ENCODE data around the gene SDR42E1. TPM values are rescaled to one million over a fixed set of nuclear protein-coding genes. Genes with fewer than 3 reads are reported as not detected.

SDR42E1 gene
- 10 to 100 TPM in 1 of 4 donors, 1 to 10 TPM in 3; 1.6 to 13.9 (median 5.3) TPM for polyA plus RNA-seq
- long read RNA-seq, donor 1 = 0 reads
- long read RNA-seq, donor 2, partial matches to known transcripts = 0 of 3 reads
- long read RNA-seq, donor 2, other reads (novel, unspliced or antisense) = 0 of 3 reads
- long read RNA-seq, donor 3 = 0 reads
- long read RNA-seq, donor 4 = 0 reads
- long read RNA-seq, donor 5, full-length matches to known transcripts = 2 of 2 reads
- long read RNA-seq, donor 5, partial matches to known transcripts = 0 of 2 reads
- long read RNA-seq, donor 5, other reads (novel, unspliced or antisense) = 0 of 2 reads
- long read RNA-seq, donor 6, full-length matches to known transcripts = 4 of 4 reads
- long read RNA-seq, donor 6, partial matches to known transcripts = 0 of 4 reads
- long read RNA-seq, donor 6, other reads (novel, unspliced or antisense) = 0 of 4 reads
- long read RNA-seq, donor 7, partial matches to known transcripts = 0 of 1 reads
- long read RNA-seq, donor 7, other reads (novel, unspliced or antisense) = 0 of 1 reads
- long read RNA-seq, donor 8, full-length matches to known transcripts = 1 of 1 reads
- long read RNA-seq, donor 8, partial matches to known transcripts = 0 of 1 reads
- long read RNA-seq, donor 8, other reads (novel, unspliced or antisense) = 0 of 1 reads
- long read RNA-seq, donor 9 = 0 reads
- long read RNA-seq, donor 10, full-length matches to known transcripts = 2 of 2 reads
- long read RNA-seq, donor 10, partial matches to known transcripts = 0 of 2 reads
- long read RNA-seq, donor 10, other reads (novel, unspliced or antisense) = 0 of 2 reads

- DNase-seq = peak; percentile 88 to 94
- FAIRE-seq = no peak
- H3K27me3 ChIP-seq (ENCODE audit: control insufficient read depth in 3 of 3, insufficient read depth in 3 of 3, low read length in 3 of 3) = no peaks in the 10 kb centered on the region
- peak within 1 kb of the TSS; percentile 66 to 83 (median 72) for H3K27ac ChIP-seq (ENCODE audit: low read depth in 1 of 3, low read length in 2 of 3)
- peaks cover 0 to 17% of the 10 kb centered on the region in 2 donors for H3K9me3 ChIP-seq (ENCODE audit: control insufficient read depth in 2 of 2, insufficient read depth in 1 of 2, low read depth in 1 of 2, low read length in 1 of 2)
- peaks cover 0 to 11% (median 4%) of the 10 kb centered on the region in 3 donors for H3K36me3 ChIP-seq (ENCODE audit: control insufficient read depth in 3 of 3, insufficient read depth in 2 of 3, low read depth in 1 of 3, low read length in 3 of 3)
- WGBS, 3 donors = 3 to 9% (median 4%) methylated on average over 32 of the region's 32 CpGs
- H3K4me3 ChIP-seq (ENCODE audit: low read depth in 1 of 3, low read length in 3 of 3) = peak within 1 kb of the TSS; percentile 51 to 69 (median 59)
- H3K4me1 ChIP-seq (ENCODE audit: control insufficient read depth in 3 of 3, insufficient read depth in 2 of 3, low read depth in 1 of 3, low read length in 2 of 3) = peaks cover 0 to 11% (median 2%) of the 10 kb centered on the region in 3 donors
Measured at GRCh38 chr16:82011199-82011641, at the start of gene SDR42E1. Gene SDR42E1, minus strand, starts transcription at chr16:82011470. Its CDS starts 10,612 bp downstream, at chr16:82000858.

GRCh38 chr16:82059983-82060421 is 48.7 kb upstream of the SDR42E1 start:
- no peak for FAIRE-seq
- H3K36me3 ChIP-seq (ENCODE audit: control insufficient read depth in 3 of 3, insufficient read depth in 2 of 3, low read depth in 1 of 3, low read length in 3 of 3) = peaks cover 0 to 11% (median 6%) of the 10 kb centered on the region in 3 donors
- no peaks in the 10 kb centered on the region for H3K9me3 ChIP-seq (ENCODE audit: control insufficient read depth in 2 of 2, insufficient read depth in 1 of 2, low read depth in 1 of 2, low read length in 1 of 2)
- peak; percentile 79 to 88 for DNase-seq
- no peak overlapping the region for H3K4me3 ChIP-seq (ENCODE audit: low read depth in 1 of 3, low read length in 3 of 3)
- H3K27me3 ChIP-seq (ENCODE audit: control insufficient read depth in 3 of 3, insufficient read depth in 3 of 3, low read length in 3 of 3) = no peaks in the 10 kb centered on the region
- WGBS, 3 donors = 13 to 54% (median 33%) methylated on average over 1 of the region's 1 CpG
- H3K4me1 ChIP-seq (ENCODE audit: control insufficient read depth in 3 of 3, insufficient read depth in 2 of 3, low read depth in 1 of 3, low read length in 2 of 3) = peaks cover 9 to 41% (median 14%) of the 10 kb centered on the region in 3 donors
- H3K27ac ChIP-seq (ENCODE audit: low read depth in 1 of 3, low read length in 2 of 3) = peak overlapping the region in 1 of 3 donors; percentile 64

GRCh38 chr16:82059161-82059982 is 48.1 kb upstream of the SDR42E1 start:
- no peak overlapping the region for H3K4me3 ChIP-seq (ENCODE audit: low read depth in 1 of 3, low read length in 3 of 3)
- FAIRE-seq (no peak), DNase-seq (no peak)
- H3K36me3 ChIP-seq (ENCODE audit: control insufficient read depth in 3 of 3, insufficient read depth in 2 of 3, low read depth in 1 of 3, low read length in 3 of 3) = peaks cover 0 to 8% (median 4%) of the 10 kb centered on the region in 3 donors
- peaks cover 9 to 41% (median 14%) of the 10 kb centered on the region in 3 donors for H3K4me1 ChIP-seq (ENCODE audit: control insufficient read depth in 3 of 3, insufficient read depth in 2 of 3, low read depth in 1 of 3, low read length in 2 of 3)
- H3K9me3 ChIP-seq (ENCODE audit: control insufficient read depth in 2 of 2, insufficient read depth in 1 of 2, low read depth in 1 of 2, low read length in 1 of 2) = no peaks in the 10 kb centered on the region
- peak overlapping the region in 1 of 3 donors; percentile 23 for H3K27ac ChIP-seq (ENCODE audit: low read depth in 1 of 3, low read length in 2 of 3)
- no peaks in the 10 kb centered on the region for H3K27me3 ChIP-seq (ENCODE audit: control insufficient read depth in 3 of 3, insufficient read depth in 3 of 3, low read length in 3 of 3)
- 45 to 67% (median 62%) methylated on average over 8 of the region's 8 CpGs for WGBS, 3 donors

- Histone ChIP-seq H3K36me3 (ENCODE audit: control insufficient read depth in 3 of 3, insufficient read depth in 2 of 3, low read depth in 1 of 3, low read length in 3 of 3) (peaks cover 0 to 11% (median 8%) of the 10 kb centered on the region in 3 donors), H3K4me3 (ENCODE audit: low read depth in 1 of 3, low read length in 3 of 3) (no peak overlapping the region), H3K27ac (ENCODE audit: low read depth in 1 of 3, low read length in 2 of 3) (peak overlapping the region in 1 of 3 donors; percentile 40), H3K9me3 (ENCODE audit: control insufficient read depth in 2 of 2, insufficient read depth in 1 of 2, low read depth in 1 of 2, low read length in 1 of 2) (no peaks in the 10 kb centered on the region), H3K4me1 (ENCODE audit: control insufficient read depth in 3 of 3, insufficient read depth in 2 of 3, low read depth in 1 of 3, low read length in 2 of 3) (peaks cover 12 to 49% (median 14%) of the 10 kb centered on the region in 3 donors), H3K27me3 (ENCODE audit: control insufficient read depth in 3 of 3, insufficient read depth in 3 of 3, low read length in 3 of 3) (peaks cover 0 to 2% (median 0%) of the 10 kb centered on the region in 3 donors)
- 83 to 90% (median 86%) methylated on average over 3 of the region's 3 CpGs for WGBS, 3 donors
- no peak for DNase-seq
- no peak for FAIRE-seq
Measured at GRCh38 chr16:82056550-82056896, 45.3 kb upstream of the SDR42E1 start.

GRCh38 chr16:82055728-82056549 is 44.7 kb upstream of the SDR42E1 start:
- Histone ChIP-seq H3K4me3 (ENCODE audit: low read depth in 1 of 3, low read length in 3 of 3) (no peak overlapping the region), H3K27me3 (ENCODE audit: control insufficient read depth in 3 of 3, insufficient read depth in 3 of 3, low read length in 3 of 3) (peaks cover 0 to 2% (median 0%) of the 10 kb centered on the region in 3 donors), H3K36me3 (ENCODE audit: control insufficient read depth in 3 of 3, insufficient read depth in 2 of 3, low read depth in 1 of 3, low read length in 3 of 3) (peaks cover 0 to 11% (median 8%) of the 10 kb centered on the region in 3 donors), H3K9me3 (ENCODE audit: control insufficient read depth in 2 of 2, insufficient read depth in 1 of 2, low read depth in 1 of 2, low read length in 1 of 2) (no peaks in the 10 kb centered on the region), H3K4me1 (ENCODE audit: control insufficient read depth in 3 of 3, insufficient read depth in 2 of 3, low read depth in 1 of 3, low read length in 2 of 3) (peaks cover 12 to 51% (median 16%) of the 10 kb centered on the region in 3 donors), H3K27ac (ENCODE audit: low read depth in 1 of 3, low read length in 2 of 3) (peak overlapping the region in 1 of 3 donors; percentile 40)
- FAIRE-seq (no peak), DNase-seq (peak in 1 of 2 donors; percentile 62)
- WGBS, 3 donors = 73 to 79% (median 79%) methylated on average over 8 of the region's 8 CpGs

- WGBS, 3 donors = 92 to 96% (median 94%) methylated on average over 3 of the region's 3 CpGs
- H3K4me1 ChIP-seq (ENCODE audit: control insufficient read depth in 3 of 3, insufficient read depth in 2 of 3, low read depth in 1 of 3, low read length in 2 of 3) = peaks cover 10 to 48% (median 16%) of the 10 kb centered on the region in 3 donors
- no peak overlapping the region for H3K27ac ChIP-seq (ENCODE audit: low read depth in 1 of 3, low read length in 2 of 3)
Measured at GRCh38 chr16:82055117-82055516, 43.8 kb upstream of the SDR42E1 start.

GRCh38 chr16:82051656-82052055 is 40.4 kb upstream of the SDR42E1 start:
- peaks cover 10 to 65% (median 14%) of the 10 kb centered on the region in 3 donors for H3K4me1 ChIP-seq (ENCODE audit: control insufficient read depth in 3 of 3, insufficient read depth in 2 of 3, low read depth in 1 of 3, low read length in 2 of 3)
- FAIRE-seq (no peak), DNase-seq (no peak)
- peaks cover 0 to 8% (median 3%) of the 10 kb centered on the region in 3 donors for H3K36me3 ChIP-seq (ENCODE audit: control insufficient read depth in 3 of 3, insufficient read depth in 2 of 3, low read depth in 1 of 3, low read length in 3 of 3)
- peaks cover 0 to 2% (median 0%) of the 10 kb centered on the region in 3 donors for H3K27me3 ChIP-seq (ENCODE audit: control insufficient read depth in 3 of 3, insufficient read depth in 3 of 3, low read length in 3 of 3)
- no peaks in the 10 kb centered on the region for H3K9me3 ChIP-seq (ENCODE audit: control insufficient read depth in 2 of 2, insufficient read depth in 1 of 2, low read depth in 1 of 2, low read length in 1 of 2)
- no peak overlapping the region for H3K27ac ChIP-seq (ENCODE audit: low read depth in 1 of 3, low read length in 2 of 3)
- 32 to 67% (median 39%) methylated on average over 5 of the region's 5 CpGs for WGBS, 3 donors
- H3K4me3 ChIP-seq (ENCODE audit: low read depth in 1 of 3, low read length in 3 of 3) = no peak overlapping the region

More at GRCh38 chr16:82055117-82055516, 43.8 kb upstream of the SDR42E1 start:
- FAIRE-seq = no peak
- H3K27me3 ChIP-seq (ENCODE audit: control insufficient read depth in 3 of 3, insufficient read depth in 3 of 3, low read length in 3 of 3) = peaks cover 0 to 2% (median 0%) of the 10 kb centered on the region in 3 donors
- DNase-seq = no peak
- no peaks in the 10 kb centered on the region for H3K9me3 ChIP-seq (ENCODE audit: control insufficient read depth in 2 of 2, insufficient read depth in 1 of 2, low read depth in 1 of 2, low read length in 1 of 2)
- peaks cover 0 to 11% (median 8%) of the 10 kb centered on the region in 3 donors for H3K36me3 ChIP-seq (ENCODE audit: control insufficient read depth in 3 of 3, insufficient read depth in 2 of 3, low read depth in 1 of 3, low read length in 3 of 3)
- H3K4me3 ChIP-seq (ENCODE audit: low read depth in 1 of 3, low read length in 3 of 3) = no peak overlapping the region
